T-helper 2 cell treated with Interferon-gamma antibody and Interleukin-4, amounts not matched to agents 5 μg/mL and 100 μg/mL, for 36 hours (primary cell): ENCODE data around the gene CPLX1.

Source experiments
- DNase-seq: peaks from one replicate; pipeline ENCODE4 v3.0.0; 2021; ENCODE audit warnings: low spot score
- H3K27ac Mint-ChIP-seq: one replicate; pipeline ENCODE4 v1.8.0; 2021; ENCODE audit warnings: mild to moderate bottlenecking, mixed read lengths
- H3K27me3 Mint-ChIP-seq: one replicate; pipeline ENCODE4 v1.8.0; 2021; ENCODE audit warnings: low read depth, mixed read lengths
- H3K36me3 Mint-ChIP-seq: one replicate; pipeline ENCODE4 v1.8.0; 2021; ENCODE audit warnings: low read depth, mixed read lengths
- H3K4me1 Mint-ChIP-seq: one replicate; pipeline ENCODE4 v1.8.0; 2021; ENCODE audit warnings: low read depth, mixed read lengths
- H3K4me3 Mint-ChIP-seq: one replicate; pipeline ENCODE4 v1.8.0; 2022; ENCODE audit warnings: mild to moderate bottlenecking, moderate library complexity, mixed read lengths
- H3K9me3 Mint-ChIP-seq: one replicate; pipeline ENCODE4 v1.8.0; 2021; ENCODE audit warnings: mixed read lengths

Gene CPLX1

DNA sequence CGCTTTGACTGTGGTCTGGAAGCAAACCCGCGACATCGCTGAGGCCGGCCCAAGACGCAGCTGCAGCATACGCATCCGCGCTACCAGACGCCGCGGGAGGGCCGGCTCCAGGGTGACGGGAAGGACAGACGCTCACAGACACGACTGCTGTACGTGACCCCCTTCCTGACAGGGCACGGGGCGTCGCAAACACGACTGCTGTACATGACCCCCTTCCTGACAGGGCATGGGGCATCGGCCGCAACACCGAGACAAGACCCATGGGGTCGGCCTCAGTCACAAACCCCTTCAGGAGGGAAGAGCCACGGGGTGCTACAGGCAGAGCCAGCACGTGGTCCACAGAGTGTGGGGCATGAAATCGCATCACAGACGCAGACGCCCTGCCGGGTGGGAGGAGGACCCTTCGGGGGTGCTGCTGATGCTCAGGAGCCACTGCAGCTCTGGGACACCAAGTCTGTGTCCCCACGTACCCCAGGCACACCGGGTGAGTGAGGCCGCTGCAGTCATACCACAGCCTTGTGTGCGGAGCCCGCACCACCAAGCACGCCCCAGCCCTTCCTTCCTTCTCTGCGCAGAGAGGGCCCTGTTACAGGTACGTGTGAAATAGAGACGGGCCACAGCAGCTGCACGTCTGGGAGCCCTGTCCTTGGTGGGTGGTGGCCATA is 38.7 kb upstream of the CPLX1 start:
- no peak overlapping the region for H3K4me3 Mint-ChIP-seq
- H3K27ac Mint-ChIP-seq: no peak overlapping the region
- no peak for DNase-seq
- no peaks in the 10 kb centered on the region for H3K4me1 Mint-ChIP-seq
- peaks cover 41% of the 10 kb centered on the region for H3K36me3 Mint-ChIP-seq
- no peaks in the 10 kb centered on the region for H3K27me3 Mint-ChIP-seq
- H3K9me3 Mint-ChIP-seq: no peaks in the 10 kb centered on the region

DNA sequence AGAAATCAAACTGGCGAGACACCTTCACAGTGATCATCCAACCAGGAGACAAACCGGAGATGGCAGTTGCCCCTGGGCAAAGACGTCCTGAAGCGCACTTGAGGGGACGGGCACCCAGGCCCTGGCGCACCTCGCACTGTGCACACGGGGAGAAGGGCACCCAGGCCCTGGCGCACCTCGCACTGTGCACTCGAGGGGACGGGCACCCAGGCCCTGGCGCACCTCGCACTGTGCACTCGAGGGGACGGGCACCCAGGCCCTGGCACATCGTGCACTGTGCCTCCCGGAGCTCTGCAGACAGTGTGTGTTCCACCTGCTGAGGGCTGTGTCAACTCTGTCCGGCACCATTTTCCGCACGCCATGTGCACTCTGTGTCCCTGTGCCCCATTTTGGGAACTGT is 34.6 kb upstream of the CPLX1 start:
- Mint-ChIP-seq H3K4me1 (no peaks in the 10 kb centered on the region), H3K27me3 (no peaks in the 10 kb centered on the region), H3K36me3 (peaks cover 59% of the 10 kb centered on the region), H3K27ac (no peak overlapping the region), H3K9me3 (peaks cover 12% of the 10 kb centered on the region), H3K4me3 (no peak overlapping the region)
- DNase-seq: no peak

DNA sequence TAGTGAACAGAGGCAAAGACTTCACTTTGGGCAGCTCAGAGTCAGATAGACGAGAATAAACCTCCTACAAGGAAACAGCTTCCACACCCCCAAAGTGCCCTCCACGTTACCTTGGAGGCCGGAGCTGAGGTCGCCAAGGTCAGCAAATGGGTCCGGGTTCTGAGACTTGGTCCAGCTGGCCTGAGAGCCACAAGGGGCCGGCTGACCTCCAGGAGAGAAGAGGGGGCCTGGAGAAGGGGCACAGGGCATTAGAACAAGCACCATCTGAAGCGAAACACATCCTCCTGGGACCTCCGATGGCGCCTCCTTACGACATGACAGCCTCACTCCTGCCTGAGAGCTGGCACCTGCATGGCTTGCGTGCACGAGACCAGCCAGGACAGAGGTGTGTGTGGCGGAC is 33.6 kb upstream of the CPLX1 start:
- Mint-ChIP-seq H3K9me3 (peaks cover 12% of the 10 kb centered on the region), H3K27ac (no peak overlapping the region), H3K4me3 (no peak overlapping the region), H3K4me1 (no peaks in the 10 kb centered on the region), H3K36me3 (peaks cover 64% of the 10 kb centered on the region), H3K27me3 (no peaks in the 10 kb centered on the region)
- DNase-seq: no peak

DNA sequence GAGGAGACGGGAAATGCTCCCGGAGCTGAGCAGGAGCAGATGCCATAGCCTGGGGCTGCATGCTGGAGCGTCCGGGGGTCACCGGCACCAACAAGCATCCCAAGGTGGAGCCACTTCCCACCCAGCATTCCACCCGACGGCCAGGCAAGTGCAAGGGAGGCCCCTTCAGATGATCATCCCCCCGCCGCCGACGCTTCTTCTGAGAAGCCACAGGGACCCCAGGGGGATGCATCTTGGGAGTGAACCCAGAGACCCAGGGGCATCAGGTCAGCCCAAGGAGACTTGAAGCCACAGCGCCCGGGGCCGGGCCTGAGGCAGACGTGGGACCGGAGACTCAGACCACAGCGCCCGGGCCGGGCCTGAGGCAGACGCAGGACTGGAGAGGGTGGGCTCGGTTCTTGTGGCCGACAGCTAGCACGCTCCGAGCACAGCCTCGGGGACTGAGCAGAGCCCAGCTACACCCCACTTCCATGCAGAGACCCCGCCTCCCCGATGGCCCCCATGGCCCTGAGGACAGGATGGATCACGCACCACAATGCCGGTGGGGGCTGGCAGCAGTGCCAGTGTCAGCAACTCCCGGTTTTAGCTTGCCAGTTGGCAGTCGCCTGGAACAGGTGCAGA is 33.0 kb upstream of the CPLX1 start:
- Mint-ChIP-seq H3K36me3 (peaks cover 66% of the 10 kb centered on the region), H3K27ac (no peak overlapping the region), H3K9me3 (peaks cover 12% of the 10 kb centered on the region), H3K27me3 (no peaks in the 10 kb centered on the region), H3K4me3 (no peak overlapping the region), H3K4me1 (no peaks in the 10 kb centered on the region)
- DNase-seq: no peak

DNA sequence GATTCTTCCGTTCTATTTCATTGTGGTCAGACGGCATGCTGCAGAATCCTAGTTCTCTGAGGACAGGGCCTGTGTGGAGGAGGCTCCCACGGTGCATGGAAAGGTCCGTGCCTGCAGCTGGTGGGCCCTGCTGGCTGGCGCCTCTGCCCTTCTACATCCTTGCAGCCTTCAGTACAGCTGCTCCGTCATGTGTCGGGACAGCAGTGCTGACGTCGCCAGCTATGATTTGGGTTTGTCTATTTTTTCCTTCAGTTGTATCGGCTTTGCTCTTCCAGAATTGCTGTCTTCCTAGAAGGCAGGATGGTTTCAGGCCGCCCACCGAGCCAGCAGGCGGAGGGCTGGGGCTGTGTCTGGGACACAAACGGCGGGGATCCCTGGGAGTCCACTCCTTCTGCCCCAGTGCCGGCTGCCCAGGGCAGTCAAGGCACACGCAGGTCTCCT is 32.1 kb upstream of the CPLX1 start:
- H3K27ac Mint-ChIP-seq: no peak overlapping the region
- H3K4me3 Mint-ChIP-seq: no peak overlapping the region
- peaks cover 63% of the 10 kb centered on the region for H3K36me3 Mint-ChIP-seq
- H3K4me1 Mint-ChIP-seq: no peaks in the 10 kb centered on the region
- H3K27me3 Mint-ChIP-seq: no peaks in the 10 kb centered on the region
- DNase-seq: no peak
- peaks cover 12% of the 10 kb centered on the region for H3K9me3 Mint-ChIP-seq

DNA sequence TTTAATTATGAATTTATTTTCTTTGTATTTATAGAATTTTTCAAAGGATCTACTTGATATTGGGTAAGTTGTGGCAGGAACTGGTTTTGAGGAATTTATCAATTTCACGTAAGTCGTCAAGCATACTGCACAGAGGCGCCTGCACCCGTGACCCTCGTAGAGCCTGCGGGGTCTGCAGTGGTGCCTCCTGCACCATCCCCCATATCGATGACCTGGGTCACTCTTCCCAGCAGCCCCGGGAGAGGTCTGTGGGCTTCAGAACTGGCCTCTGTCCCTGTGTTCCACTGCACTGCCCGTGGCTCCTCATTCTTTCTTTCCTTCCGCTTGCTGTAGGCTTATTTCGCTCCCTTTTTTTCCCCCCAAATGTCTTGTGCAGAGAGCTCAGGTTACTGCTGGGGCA is 31.5 kb upstream of the CPLX1 start:
- Mint-ChIP-seq H3K27me3 (no peaks in the 10 kb centered on the region), H3K4me3 (no peak overlapping the region), H3K9me3 (peaks cover 12% of the 10 kb centered on the region), H3K36me3 (peaks cover 58% of the 10 kb centered on the region), H3K27ac (no peak overlapping the region), H3K4me1 (no peaks in the 10 kb centered on the region)
- DNase-seq: no peak

GRCh38 chr4:856225-856901 is 30.4 kb upstream of the CPLX1 start:
- no peak overlapping the region for H3K4me3 Mint-ChIP-seq
- no peak for DNase-seq
- H3K27ac Mint-ChIP-seq: peak overlapping the region; percentile 60
- H3K36me3 Mint-ChIP-seq: peaks cover 54% of the 10 kb centered on the region
- H3K4me1 Mint-ChIP-seq: no peaks in the 10 kb centered on the region
- H3K27me3 Mint-ChIP-seq: no peaks in the 10 kb centered on the region
- peaks cover 12% of the 10 kb centered on the region for H3K9me3 Mint-ChIP-seq

- DNase-seq: no peak
- Mint-ChIP-seq H3K27ac (no peak overlapping the region), H3K9me3 (peaks cover 12% of the 10 kb centered on the region), H3K4me1 (no peaks in the 10 kb centered on the region), H3K4me3 (no peak overlapping the region), H3K36me3 (peaks cover 55% of the 10 kb centered on the region), H3K27me3 (no peaks in the 10 kb centered on the region)
These were observed 29.9 kb upstream of the CPLX1 start for GRCh38 chr4:855880-856224.

DNA sequence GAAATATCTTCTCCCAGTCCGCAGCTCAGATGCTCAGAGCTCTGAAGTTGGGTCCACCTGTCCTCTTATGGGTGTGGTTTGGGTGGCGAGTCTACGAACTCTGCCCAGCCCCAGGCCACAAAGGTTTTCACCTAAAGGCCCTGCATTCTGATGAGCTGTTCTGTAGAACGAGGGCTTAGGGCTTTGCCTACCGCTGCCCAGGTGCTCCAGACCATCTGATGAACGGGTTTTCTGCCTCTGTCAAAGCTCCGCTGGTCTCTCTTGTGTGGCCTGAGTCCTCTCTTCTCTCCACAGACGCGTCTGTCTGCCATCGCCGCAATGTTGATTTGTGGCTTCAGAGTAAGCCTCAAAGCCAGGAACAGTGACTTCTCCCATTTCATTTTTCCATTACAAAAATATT is 28.4 kb upstream of the CPLX1 start:
- peaks cover 51% of the 10 kb centered on the region for H3K36me3 Mint-ChIP-seq

DNA sequence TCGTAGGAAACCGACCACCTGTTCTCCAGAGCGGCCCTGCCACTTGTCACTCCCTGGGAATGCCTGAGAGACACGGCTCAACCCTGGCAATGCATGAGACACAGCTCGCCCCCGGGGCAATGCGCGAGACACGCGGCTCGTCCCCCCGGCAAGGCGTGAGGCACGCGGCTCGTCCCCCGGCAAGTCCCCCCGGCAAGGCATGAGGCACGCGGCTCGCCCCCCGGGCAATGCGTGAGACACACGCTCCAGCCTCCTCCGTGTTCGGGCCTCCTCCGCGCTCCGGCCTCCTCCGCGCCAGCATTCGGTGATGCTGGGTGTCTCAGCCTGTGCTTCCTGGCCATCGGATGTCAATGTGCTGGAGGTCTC is 27.5 kb upstream of the CPLX1 start:
- peaks cover 12% of the 10 kb centered on the region for H3K9me3 Mint-ChIP-seq
- DNase-seq: no peak
- peaks cover 48% of the 10 kb centered on the region for H3K36me3 Mint-ChIP-seq
- no peak overlapping the region for H3K4me3 Mint-ChIP-seq
- no peaks in the 10 kb centered on the region for H3K4me1 Mint-ChIP-seq
- no peak overlapping the region for H3K27ac Mint-ChIP-seq
- no peaks in the 10 kb centered on the region for H3K27me3 Mint-ChIP-seq

More for the DNA sequence above, 28.4 kb upstream of the CPLX1 start:
- DNase-seq: no peak
- H3K27me3 Mint-ChIP-seq: no peaks in the 10 kb centered on the region
- peaks cover 12% of the 10 kb centered on the region for H3K9me3 Mint-ChIP-seq
- H3K4me1 Mint-ChIP-seq: no peaks in the 10 kb centered on the region
- no peak overlapping the region for H3K4me3 Mint-ChIP-seq
- H3K27ac Mint-ChIP-seq: no peak overlapping the region

GRCh38 chr4:851701-852430 is 25.9 kb upstream of the CPLX1 start:
- Mint-ChIP-seq H3K27ac (no peak overlapping the region), H3K4me3 (no peak overlapping the region), H3K9me3 (peaks cover 5% of the 10 kb centered on the region), H3K4me1 (no peaks in the 10 kb centered on the region), H3K36me3 (peaks cover 38% of the 10 kb centered on the region), H3K27me3 (no peaks in the 10 kb centered on the region)
- DNase-seq: no peak

GRCh38 chr4:850323-850945 is 24.5 kb upstream of the CPLX1 start:
- peaks cover 32% of the 10 kb centered on the region for H3K36me3 Mint-ChIP-seq
- H3K4me1 Mint-ChIP-seq: no peaks in the 10 kb centered on the region
- H3K27ac Mint-ChIP-seq: no peak overlapping the region
- DNase-seq: no peak
- H3K4me3 Mint-ChIP-seq: no peak overlapping the region
- peaks cover 4% of the 10 kb centered on the region for H3K9me3 Mint-ChIP-seq
- no peaks in the 10 kb centered on the region for H3K27me3 Mint-ChIP-seq

DNA sequence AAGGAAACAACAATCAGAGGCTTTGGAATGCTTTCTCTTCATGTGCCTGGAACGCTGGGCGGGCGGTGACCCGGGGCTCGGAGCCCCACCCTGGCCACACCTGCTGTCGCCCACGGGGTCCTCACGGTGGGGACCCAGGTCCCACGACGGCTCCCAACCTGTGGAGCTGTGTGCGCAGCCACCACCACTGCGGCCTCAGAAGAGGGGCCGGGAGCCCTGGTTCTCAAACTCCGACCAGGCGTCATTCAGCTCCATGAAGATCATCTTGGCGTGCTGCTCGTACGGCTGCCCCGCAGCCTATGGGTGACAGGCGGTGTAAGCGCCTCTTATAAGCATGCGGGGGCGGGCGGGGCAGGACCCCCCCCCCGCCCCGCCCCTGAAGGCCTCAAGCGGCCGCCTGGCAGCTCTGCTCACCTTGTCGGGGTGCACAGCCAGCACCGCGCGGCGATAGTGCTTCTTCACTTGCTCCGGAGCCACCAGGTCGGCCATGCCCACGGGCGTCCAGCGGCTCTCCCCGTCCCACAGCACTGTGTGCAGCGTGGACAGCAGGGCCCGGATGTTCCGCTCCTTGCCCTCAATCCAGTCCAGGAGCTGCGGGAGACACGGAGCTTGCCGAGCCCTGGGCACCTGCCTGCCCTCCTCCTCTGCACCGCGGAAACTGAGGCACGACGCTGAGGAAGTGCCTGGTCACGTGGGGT is 23.7 kb upstream of the CPLX1 start:
- no peaks in the 10 kb centered on the region for H3K4me1 Mint-ChIP-seq
- H3K27ac Mint-ChIP-seq: no peak overlapping the region
- H3K9me3 Mint-ChIP-seq: peaks cover 4% of the 10 kb centered on the region
- peaks cover 27% of the 10 kb centered on the region for H3K36me3 Mint-ChIP-seq
- H3K4me3 Mint-ChIP-seq: no peak overlapping the region
- no peaks in the 10 kb centered on the region for H3K27me3 Mint-ChIP-seq
- no peak for DNase-seq
